IMR-90 (cell line): Measurements from ENCODE around the gene CCL4. TPM values are rescaled to one million over a fixed set of nuclear protein-coding genes. Genes with fewer than 3 reads are reported as not detected.
"Not testable (repeated sequence)": the region's sequence is repeated elsewhere in the genome, so short reads cannot be mapped to it uniquely, and the experiment has no call there.

ENCODE experiments used
- ATAC-seq: fragments of 200-7000 bp; cut with Tn5 transposase; 2 replicates; pipeline ENCODE4 v1.9.1; 2020; ENCODE audit warnings: low read depth, mild to moderate bottlenecking, moderate library complexity
- BruUV-seq: library from RNA; stranded (reverse); fragments of 400-500 nt; replicated peaks from 2 replicates; lab custom pipeline; 2021; lab: Mats Ljungman, UMichigan
- CTCF ChIA-PET: fragments of 300-600 bp; formaldehyde crosslinking; extraction: SDS; loops from one replicate; lab custom pipeline; 2021; ENCODE audit warnings: antibody characterized with exemption; lab: Yijun Ruan, JAX
- POLR2A ChIA-PET: fragments of 300-600 bp; sonication (Branson Sonifier 250); formaldehyde crosslinking; loops from one replicate; lab custom pipeline; 2022; ENCODE audit warnings: antibody characterized with exemption; ENCODE audit not compliant: unreplicated experiment; lab: Charles Lee
- DNase-seq: peaks from one replicate; pipeline ENCODE4 v3.0.0; 2013
- H2AFZ ChIP-seq: replicated peaks from 2 replicates; pipeline ENCODE3; 2013; ENCODE audit warnings: low read length, mild to moderate bottlenecking; ENCODE audit not compliant: poor library complexity
- H2AK5ac ChIP-seq: 2 replicates; pipeline ENCODE4 v1.6.1; 2013; ENCODE audit warnings: low read depth, low read length, inconsistent platforms
- H2AK9ac ChIP-seq: replicated peaks from 2 replicates; pipeline ENCODE3; 2013; ENCODE audit warnings: mild to moderate bottlenecking, low read depth, low read length, moderate library complexity; ENCODE audit not compliant: poor library complexity
- H2BK120ac ChIP-seq: 2 replicates; pipeline ENCODE4 v1.6.1; 2013; ENCODE audit warnings: low read depth, low read length, inconsistent platforms
- H2BK15ac ChIP-seq: 3 replicates; pipeline ENCODE4 v1.6.1; 2013; ENCODE audit warnings: low read depth, low read length, inconsistent platforms
- H2BK20ac ChIP-seq: 2 replicates; pipeline ENCODE4 v1.6.1; 2013; ENCODE audit warnings: low read depth, mild to moderate bottlenecking, inconsistent platforms, low read length, moderate library complexity
- H2BK5ac ChIP-seq: 2 replicates; pipeline ENCODE4 v1.6.1; 2013; ENCODE audit warnings: mild to moderate bottlenecking, low read depth, low read length, inconsistent platforms; ENCODE audit not compliant: poor library complexity, severe bottlenecking
- H3K14ac ChIP-seq: replicated peaks from 2 replicates; pipeline ENCODE4 v1.6.1; 2013; ENCODE audit warnings: low read depth, low read length, inconsistent platforms
- H3K18ac ChIP-seq: 2 replicates; pipeline ENCODE4 v1.6.1; 2013; ENCODE audit warnings: low read depth, low read length, control low read depth
- H3K23ac ChIP-seq: 2 replicates; pipeline ENCODE4 v1.6.1; 2013; ENCODE audit warnings: low read depth, low read length, inconsistent platforms
- H3K27ac ChIP-seq: 2 replicates; pipeline ENCODE4 v1.5.1; 2013; ENCODE audit warnings: mild to moderate bottlenecking, control low read depth, low read length; ENCODE audit not compliant: insufficient read depth
- H3K27me3 ChIP-seq: 2 replicates; pipeline ENCODE4 v1.6.1; 2013; ENCODE audit warnings: low read length; ENCODE audit not compliant: control insufficient read depth, insufficient read depth
- H3K36me3 ChIP-seq: 2 replicates; pipeline ENCODE4 v1.6.1; 2013; ENCODE audit warnings: low read length, mixed read lengths; ENCODE audit not compliant: control insufficient read depth, insufficient read depth
- H3K4ac ChIP-seq: 2 replicates; pipeline ENCODE4 v1.6.1; 2013; ENCODE audit warnings: low read depth, low read length, inconsistent platforms
- H3K4me1 ChIP-seq: 2 replicates; pipeline ENCODE4 v1.6.1; 2013; ENCODE audit warnings: low read length, mixed read lengths; ENCODE audit not compliant: control insufficient read depth, insufficient read depth
- H3K4me2 ChIP-seq: 2 replicates; pipeline ENCODE4 v1.6.1; 2013; ENCODE audit warnings: low read depth, mild to moderate bottlenecking, control low read depth, low read length, moderate library complexity
- H3K4me3 ChIP-seq: 2 replicates; pipeline ENCODE4 v1.5.1; 2013; ENCODE audit warnings: low read depth, mild to moderate bottlenecking, control low read depth, low read length, moderate library complexity; ENCODE audit not compliant: insufficient read depth
- H3K56ac ChIP-seq: 2 replicates; pipeline ENCODE4 v1.6.1; 2013; ENCODE audit warnings: low read length, inconsistent platforms; ENCODE audit not compliant: insufficient read depth; ENCODE audit errors: extremely low read depth
- H3K79me1 ChIP-seq, 2 experiments: 2 replicates each; pipeline ENCODE4 v1.6.1; 2013; ENCODE audit warnings: low read length in 2 of 2, inconsistent platforms in 1 of 2, low read depth in 1 of 2
- H3K9ac ChIP-seq: 2 replicates; pipeline ENCODE4 v1.6.1; 2013; ENCODE audit warnings: low read depth, low read length, control low read depth
- H3K9me1 ChIP-seq: 2 replicates; pipeline ENCODE4 v1.6.1; 2013; ENCODE audit warnings: low read length, inconsistent platforms; ENCODE audit not compliant: insufficient read depth
- H3K9me3 ChIP-seq: 2 replicates; pipeline ENCODE4 v1.6.1; 2013; ENCODE audit warnings: low read length; ENCODE audit not compliant: control insufficient read depth, insufficient read depth
- H4K20me1 ChIP-seq: 2 replicates; pipeline ENCODE4 v1.6.1; 2013; ENCODE audit warnings: low read length, inconsistent platforms; ENCODE audit not compliant: insufficient read depth
- H4K5ac ChIP-seq: 2 replicates; pipeline ENCODE4 v1.6.1; 2013; ENCODE audit warnings: mild to moderate bottlenecking, low read depth, low read length, control low read depth
- H4K8ac ChIP-seq, 2 experiments: 2 replicates each; pipeline ENCODE4 v1.6.1; 2013; ENCODE audit warnings: low read depth in 2 of 2, low read length in 2 of 2, control low read depth in 1 of 2, inconsistent platforms in 1 of 2
- H4K91ac ChIP-seq: 2 replicates; pipeline ENCODE4 v1.6.1; 2013; ENCODE audit warnings: low read depth, low read length, inconsistent platforms; ENCODE audit not compliant: insufficient read depth
- dilution Hi-C: fragments of 300-500 bp; cut with HindIII; formaldehyde crosslinking; loops from one replicate; pipeline ENCODE4 v1.14.3; 2018; ENCODE audit warnings: low sequenced_read_pairs; ENCODE audit not compliant: unreplicated experiment
- in situ Hi-C: fragments of 300-500 bp; cut with MboI; formaldehyde crosslinking; loops from 3 replicates; pipeline ENCODE4 v1.14.3; 2019; ENCODE audit warnings: low sequenced_read_pairs, inconsistent platforms, mixed read lengths
- intact Hi-C: fragments of 100-400 bp; cut with micrococcal nuclease; formaldehyde crosslinking; loops from 2 replicates; pipeline ENCODE4 v1.10.0; 2022
- polyA plus RNA-seq, 3 experiments: library from polyadenylated mRNA; depleted of rRNA; stranded (reverse); fragments of >200 nt; gene quantifications; 2 replicates each; pipeline ENCODE4 v1.2.3, GENCODE V29; 2012; ENCODE audit warnings: low replicate concordance in 1 of 3
- total RNA-seq: library from RNA; depleted of rRNA; stranded (reverse); fragments of >200 nt; gene quantifications from 2 replicates; pipeline ENCODE4 v1.2.3, GENCODE V29; 2012

CCL4 gene
- total and polyA plus RNA-seq, 2 of the 4 experiments (the other 2 are of a cell fraction): not detected

GRCh38 chr17:36115649-36115977 lies 12.0 kb downstream of the CCL4 start:
- in situ Hi-C loops, POLR2A ChIA-PET, ATAC-seq: not testable (repeated sequence)

More at GRCh38 chr17:36115649-36115977, 12.0 kb downstream of the CCL4 start:
- H3K9ac ChIP-seq, H3K18ac ChIP-seq, H3K27ac ChIP-seq, H2BK5ac ChIP-seq, H4K20me1 ChIP-seq, H2BK20ac ChIP-seq, H4K5ac ChIP-seq, H3K27me3 ChIP-seq, H3K23ac ChIP-seq, H3K9me3 ChIP-seq, H3K36me3 ChIP-seq, H2AK9ac ChIP-seq, CTCF ChIA-PET, H3K14ac ChIP-seq, H2BK15ac ChIP-seq, H2BK120ac ChIP-seq, H3K56ac ChIP-seq, H4K8ac ChIP-seq, H2AFZ ChIP-seq, H3K4me3 ChIP-seq, H3K9me1 ChIP-seq, H3K79me1 ChIP-seq, dilution Hi-C loops, intact Hi-C loops, H3K4ac ChIP-seq, H4K91ac ChIP-seq, H3K4me2 ChIP-seq, H2AK5ac ChIP-seq, BruUV-seq, H3K4me1 ChIP-seq, DNase-seq: not testable (repeated sequence)
